PFSK-1 (cell line): ENCODE data around the gene NOP56.

Experiments
- POLR2AphosphoS5 ChIP-seq: IDR thresholded peaks from 2 replicates; pipeline ENCODE4 v1.6.1; 2012; ENCODE audit warnings: low read depth, mild to moderate bottlenecking, control low read depth, low read length, moderate library complexity
- TAF1 ChIP-seq: IDR thresholded peaks from 2 replicates; pipeline ENCODE4 v1.6.1; 2012; ENCODE audit warnings: low read length, control low read depth, borderline replicate concordance; ENCODE audit not compliant: insufficient read depth

DNA sequence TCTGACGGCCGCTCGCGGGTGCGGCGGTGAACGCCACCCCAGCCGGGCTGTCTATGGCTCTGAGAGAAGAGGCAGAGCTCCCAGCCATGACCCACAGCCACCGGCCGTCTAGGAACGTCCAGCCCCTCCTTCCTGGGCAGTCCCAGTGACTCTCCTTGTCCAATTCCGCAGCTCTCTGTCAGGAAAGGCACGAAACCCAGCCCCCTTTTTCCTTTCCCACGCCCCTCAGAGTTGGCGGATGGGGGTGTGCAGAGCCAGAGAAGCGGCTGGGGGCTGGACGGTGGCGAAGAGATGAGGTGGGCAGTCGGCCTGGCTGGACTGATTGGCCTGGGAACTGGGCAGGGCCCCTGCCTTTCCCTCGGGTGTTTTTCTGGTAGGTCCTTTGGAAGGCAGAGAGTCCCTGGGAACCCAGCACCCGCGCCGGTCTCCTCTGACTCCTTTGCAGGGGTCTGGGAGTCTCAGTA lies 41.6 kb downstream of the NOP56 start:
- no peak for TF ChIP-seq POLR2AphosphoS5
- TF ChIP-seq TAF1: no peak
